Neural cell (in vitro differentiated cells): Measurements from ENCODE around the gene CLIC2. TPM values are rescaled to one million over a fixed set of nuclear protein-coding genes. Genes with fewer than 3 reads are reported as not detected.

ENCODE experiments used
- H2AFZ ChIP-seq: fragments of 200-600, 300-800 bp; sonication (generic), shearing (Covaris generic); 2 replicates; pipeline ENCODE4 v1.6.0; 2014; ENCODE audit warnings: low read depth, mild to moderate bottlenecking, antibody characterized with exemption, low read length, moderate library complexity
- H3F3A ChIP-seq: fragments of 200-600 bp; shearing (Covaris generic); 2 replicates; pipeline ENCODE4 v1.6.1; 2016; ENCODE audit warnings: mild to moderate bottlenecking, moderate library complexity, mixed read lengths, antibody characterized with exemption, low read length; ENCODE audit not compliant: insufficient read depth, poor library complexity, severe bottlenecking
- H3K27ac ChIP-seq: fragments of 200-600, 300-800 bp; sonication (generic), shearing (Covaris generic); 2 replicates; pipeline ENCODE4 v1.5.1; 2014; ENCODE audit warnings: mild to moderate bottlenecking, low read length, moderate library complexity
- H3K27me3 ChIP-seq: fragments of 300-800, 200-600 bp; sonication (generic), shearing (Covaris generic); 2 replicates; pipeline ENCODE4 v1.6.0; 2014; ENCODE audit warnings: mild to moderate bottlenecking, low read depth, low read length, moderate library complexity; ENCODE audit not compliant: insufficient read depth
- H3K36me3 ChIP-seq: fragments of 300-800, 200-600 bp; sonication (generic), shearing (Covaris generic); 2 replicates; pipeline ENCODE4 v1.5.1; 2014; ENCODE audit warnings: mild to moderate bottlenecking, antibody characterized with exemption, low read length, moderate library complexity; ENCODE audit not compliant: insufficient read depth
- H3K4me2 ChIP-seq: fragments of 300-800, 200-600 bp; sonication (generic), shearing (Covaris generic); 2 replicates; pipeline ENCODE4 v1.6.0; 2014; ENCODE audit warnings: mild to moderate bottlenecking, low read length
- H3K4me3 ChIP-seq: fragments of 300-800, 200-600 bp; sonication (generic), shearing (Covaris generic); 2 replicates; pipeline ENCODE4 v1.5.1; 2014; ENCODE audit warnings: mild to moderate bottlenecking, low read length, moderate library complexity
- H3K79me2 ChIP-seq: fragments of 200-600 bp; shearing (Covaris generic); replicated peaks from 2 replicates; pipeline ENCODE4 v1.6.0; 2014; ENCODE audit warnings: mild to moderate bottlenecking, low read length, moderate library complexity; ENCODE audit not compliant: insufficient read depth
- H3K9ac ChIP-seq: fragments of 300-800, 200-600 bp; sonication (generic), shearing (Covaris generic); 2 replicates; pipeline ENCODE4 v1.6.1; 2016; ENCODE audit warnings: mild to moderate bottlenecking, low read length, mixed read lengths
- H3K9me2 ChIP-seq: fragments of 200-600 bp; shearing (Covaris generic); 2 replicates; pipeline ENCODE4 v1.6.1; 2016; ENCODE audit warnings: mild to moderate bottlenecking, low read length, mixed read lengths; ENCODE audit not compliant: insufficient read depth
- H3K9me3 ChIP-seq: fragments of 200-600, 300-800 bp; sonication (generic), shearing (Covaris generic); 2 replicates; pipeline ENCODE4 v1.6.1; 2016; ENCODE audit warnings: mild to moderate bottlenecking, mixed run types, low read length, moderate library complexity, mixed read lengths
- H4K20me1 ChIP-seq: fragments of 200-600 bp; shearing (Covaris generic); 2 replicates; pipeline ENCODE4 v1.6.1; 2016; ENCODE audit warnings: mild to moderate bottlenecking, mixed run types; ENCODE audit not compliant: insufficient read depth
- CTCF ChIP-seq: fragments of 450-650 bp; IDR thresholded peaks from 2 replicates; pipeline ENCODE4 v1.5.1; 2014; ENCODE audit warnings: antibody characterized with exemption, mild to moderate bottlenecking, moderate library complexity; ENCODE audit not compliant: poor library complexity, severe bottlenecking
- EP300 ChIP-seq: fragments of 450-650 bp; conservative IDR thresholded peaks from 2 replicates; pipeline ENCODE4 v1.6.1; 2014; ENCODE audit warnings: antibody characterized with exemption, mild to moderate bottlenecking, moderate library complexity; ENCODE audit not compliant: poor library complexity, severe bottlenecking
- EZH2 ChIP-seq: fragments of 200-600, 300-800 bp; shearing (Covaris generic), sonication (generic); IDR thresholded peaks from 2 replicates; pipeline ENCODE4 v1.6.1; 2014; ENCODE audit warnings: antibody characterized with exemption, low read length, borderline replicate concordance, mild to moderate bottlenecking; ENCODE audit not compliant: insufficient read depth, poor library complexity, severe bottlenecking
- MXI1 ChIP-seq: fragments of 450-650 bp; conservative IDR thresholded peaks from 2 replicates; pipeline ENCODE4 v1.6.1; 2014; ENCODE audit warnings: antibody characterized with exemption, mild to moderate bottlenecking; ENCODE audit not compliant: poor library complexity, severe bottlenecking
- POLR2AphosphoS5 ChIP-seq: IDR thresholded peaks from 2 replicates; pipeline ENCODE4 v1.6.1; 2012
- RAD21 ChIP-seq: fragments of 450-650 bp; conservative IDR thresholded peaks from 2 replicates; pipeline ENCODE4 v1.6.1; 2014; ENCODE audit warnings: antibody characterized with exemption, mild to moderate bottlenecking, moderate library complexity
- REST ChIP-seq: IDR thresholded peaks from 2 replicates; pipeline ENCODE4 v1.6.1; 2012; ENCODE audit warnings: borderline replicate concordance
- SMC3 ChIP-seq: fragments of 450-650 bp; conservative IDR thresholded peaks from 2 replicates; pipeline ENCODE4 v1.6.1; 2014; ENCODE audit warnings: antibody characterized with exemption, mild to moderate bottlenecking, moderate library complexity; ENCODE audit not compliant: poor library complexity
- TAF1 ChIP-seq: IDR thresholded peaks from 2 replicates; pipeline ENCODE4 v1.6.1; 2012; ENCODE audit warnings: low read depth
- polyA plus RNA-seq: library from polyadenylated mRNA; depleted of rRNA; stranded (reverse); fragments of >200 nt; gene quantifications from 2 replicates; pipeline ENCODE4 v1.2.3, GENCODE V29; 2014

Gene CLIC2
- polyA plus RNA-seq, 1 donor from 2014 or later: 2.9 TPM

GRCh38 chrX:155246748-155247147 is 87.7 kb downstream of the CLIC2 start:
- no peaks in the 10 kb centered on the region for H3K27me3 ChIP-seq
- H3K4me2 ChIP-seq: no peak overlapping the region
- H3K79me2 ChIP-seq: no peaks in the 10 kb centered on the region
- H3K36me3 ChIP-seq: no peaks in the 10 kb centered on the region
- H4K20me1 ChIP-seq: no peaks in the 10 kb centered on the region
- H3K4me3 ChIP-seq: no peak overlapping the region
- H3K9me2 ChIP-seq: no peaks in the 10 kb centered on the region
- TF ChIP-seq MXI1 (no peak), CTCF (no peak), TAF1 (no peak), EP300 (no peak), RAD21 (no peak), EZH2 (no peak), POLR2AphosphoS5 (no peak)
- H3K9ac ChIP-seq: no peak overlapping the region
- no peaks in the 10 kb centered on the region for H3F3A ChIP-seq
- no peak overlapping the region for H2AFZ ChIP-seq
- H3K9me3 ChIP-seq: no peaks in the 10 kb centered on the region
- H3K27ac ChIP-seq: no peak overlapping the region

DNA sequence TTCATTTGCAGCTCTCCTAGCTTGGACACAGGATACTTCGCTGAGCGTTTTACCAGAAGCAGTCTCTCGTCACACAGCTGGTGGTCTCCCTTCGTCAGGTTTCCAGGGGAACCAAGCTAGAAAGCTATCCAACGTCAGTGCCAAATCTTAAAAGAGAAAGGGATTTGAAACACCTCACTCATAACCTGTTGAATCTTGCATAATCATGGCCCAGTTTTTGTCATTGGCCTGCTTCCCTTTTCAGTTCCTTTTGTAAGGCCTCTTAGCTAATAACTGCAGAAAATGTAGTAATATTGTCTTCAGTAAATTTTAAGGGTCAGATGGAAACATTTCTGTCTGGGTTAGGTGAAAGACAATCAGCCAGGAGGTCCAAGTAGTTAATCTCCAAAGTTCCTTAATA is 92.1 kb downstream of the CLIC2 start:
- Histone ChIP-seq H3K9me2 (no peaks in the 10 kb centered on the region), H3K4me2 (no peak overlapping the region), H3K27me3 (no peaks in the 10 kb centered on the region), H3K9ac (no peak overlapping the region), H3K27ac (no peak overlapping the region), H2AFZ (no peak overlapping the region), H3K36me3 (no peaks in the 10 kb centered on the region), H4K20me1 (no peaks in the 10 kb centered on the region), H3K79me2 (no peaks in the 10 kb centered on the region), H3F3A (no peaks in the 10 kb centered on the region), H3K9me3 (no peaks in the 10 kb centered on the region), H3K4me3 (no peak overlapping the region)
- TF ChIP-seq CTCF (no peak), EP300 (no peak), RAD21 (no peak), SMC3 (no peak), POLR2AphosphoS5 (no peak), REST (no peak)
